ENCODE measurements around the gene RAB1B.

- no peak for TF ChIP-seq ARNT (IDR thresholded peaks at IDR 0.05)
- no peak for TF ChIP-seq FOXM1 (IDR thresholded peaks at IDR 0.05; ENCODE audit: borderline replicate concordance)
- no peak for TF ChIP-seq BHLHE40 (IDR thresholded peaks at IDR 0.05; ENCODE audit: borderline replicate concordance)
- no peak for TF ChIP-seq SUZ12 (IDR thresholded peaks at IDR 0.05)
- no peak for TF ChIP-seq HDGF (IDR thresholded peaks at IDR 0.05; ENCODE audit: borderline replicate concordance)
- no peak for TF ChIP-seq ELF4 (IDR thresholded peaks at IDR 0.05)
- no peak for TF ChIP-seq NFRKB (IDR thresholded peaks at IDR 0.05)
Measured at GRCh38 chr11:66281001-66281400, 12.6 kb downstream of the RAB1B start.
